Type B pancreatic cell (in vitro differentiated cells): ENCODE data around the gene PGM2L1. TPM values are rescaled to one million over a fixed set of nuclear protein-coding genes. Genes with fewer than 3 reads are reported as not detected.
"Not testable (repeated sequence)": the region's sequence is repeated elsewhere in the genome, so short reads cannot be mapped to it uniquely, and the experiment has no call there.

Source experiments
- DNase-seq: peaks from one replicate; pipeline ENCODE4 v3.0.0; 2021; ENCODE audit warnings: mixed read lengths; ENCODE audit not compliant: unreplicated experiment; ENCODE audit errors: extremely low spot score
- H3K27ac Mint-ChIP-seq: 2 replicates; pipeline ENCODE4 v1.8.0; 2021; ENCODE audit warnings: mild to moderate bottlenecking, mixed read lengths
- H3K27me3 Mint-ChIP-seq: 2 replicates; pipeline ENCODE4 v1.8.0; 2021; ENCODE audit warnings: mixed read lengths
- H3K36me3 Mint-ChIP-seq: 2 replicates; pipeline ENCODE4 v1.8.0; 2021; ENCODE audit warnings: mixed read lengths
- H3K4me1 Mint-ChIP-seq: one replicate; pipeline ENCODE4 v1.8.0; 2021; ENCODE audit warnings: mixed read lengths; ENCODE audit not compliant: unreplicated experiment
- H3K4me3 Mint-ChIP-seq: 2 replicates; pipeline ENCODE4 v1.8.0; 2021; ENCODE audit warnings: mild to moderate bottlenecking, mixed read lengths
- H3K9me3 Mint-ChIP-seq: 2 replicates; pipeline ENCODE4 v1.8.0; 2021; ENCODE audit warnings: mixed read lengths
- total RNA-seq: library from RNA; stranded (reverse); gene quantifications from 2 replicates; pipeline ENCODE4 v1.2.1, GENCODE V29; 2021; ENCODE audit warnings: low replicate concordance
- TF ChIP-seq, protein P1 (sequence below): fragments of 200-600 bp; sonication (generic); conservative IDR thresholded peaks from 2 replicates; pipeline ENCODE4 v1.5.0; 2021; ENCODE audit warnings: antibody characterized with exemption, mild to moderate bottlenecking

The PGM2L1 gene
- total RNA-seq, 1 donor from 2014 or later: 10.3 TPM

DNA sequence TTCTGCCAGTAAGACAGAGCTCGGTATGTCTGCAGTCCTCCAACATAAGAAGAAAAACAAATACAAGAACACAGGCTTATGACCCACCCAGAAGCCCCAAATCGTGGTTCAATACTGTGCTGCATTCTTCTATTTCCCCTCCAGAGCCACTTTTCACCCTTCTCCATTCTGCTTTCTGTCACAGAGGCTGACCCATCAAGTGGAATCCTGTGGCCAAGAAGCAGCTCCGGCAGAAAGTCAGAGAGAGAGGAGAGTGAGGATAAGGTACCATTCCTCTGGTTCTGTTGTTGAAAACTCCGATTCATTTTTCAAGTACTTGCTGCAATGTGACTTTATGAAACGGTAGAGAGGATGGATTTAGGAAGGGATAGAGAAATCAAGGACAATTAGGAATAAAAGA lies 30.4 kb downstream of the PGM2L1 start:
- Mint-ChIP-seq H3K4me3 (no peak overlapping the region), H3K4me1 (peaks cover 5% of the 10 kb centered on the region), H3K9me3 (no peaks in the 10 kb centered on the region), H3K36me3 (peaks cover 9% of the 10 kb centered on the region), H3K27ac (no peak overlapping the region), H3K27me3 (no peaks in the 10 kb centered on the region)
- TF ChIP-seq, protein P1, sequence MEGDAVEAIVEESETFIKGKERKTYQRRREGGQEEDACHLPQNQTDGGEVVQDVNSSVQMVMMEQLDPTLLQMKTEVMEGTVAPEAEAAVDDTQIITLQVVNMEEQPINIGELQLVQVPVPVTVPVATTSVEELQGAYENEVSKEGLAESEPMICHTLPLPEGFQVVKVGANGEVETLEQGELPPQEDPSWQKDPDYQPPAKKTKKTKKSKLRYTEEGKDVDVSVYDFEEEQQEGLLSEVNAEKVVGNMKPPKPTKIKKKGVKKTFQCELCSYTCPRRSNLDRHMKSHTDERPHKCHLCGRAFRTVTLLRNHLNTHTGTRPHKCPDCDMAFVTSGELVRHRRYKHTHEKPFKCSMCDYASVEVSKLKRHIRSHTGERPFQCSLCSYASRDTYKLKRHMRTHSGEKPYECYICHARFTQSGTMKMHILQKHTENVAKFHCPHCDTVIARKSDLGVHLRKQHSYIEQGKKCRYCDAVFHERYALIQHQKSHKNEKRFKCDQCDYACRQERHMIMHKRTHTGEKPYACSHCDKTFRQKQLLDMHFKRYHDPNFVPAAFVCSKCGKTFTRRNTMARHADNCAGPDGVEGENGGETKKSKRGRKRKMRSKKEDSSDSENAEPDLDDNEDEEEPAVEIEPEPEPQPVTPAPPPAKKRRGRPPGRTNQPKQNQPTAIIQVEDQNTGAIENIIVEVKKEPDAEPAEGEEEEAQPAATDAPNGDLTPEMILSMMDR: no peak
- DNase-seq: no peak

DNA sequence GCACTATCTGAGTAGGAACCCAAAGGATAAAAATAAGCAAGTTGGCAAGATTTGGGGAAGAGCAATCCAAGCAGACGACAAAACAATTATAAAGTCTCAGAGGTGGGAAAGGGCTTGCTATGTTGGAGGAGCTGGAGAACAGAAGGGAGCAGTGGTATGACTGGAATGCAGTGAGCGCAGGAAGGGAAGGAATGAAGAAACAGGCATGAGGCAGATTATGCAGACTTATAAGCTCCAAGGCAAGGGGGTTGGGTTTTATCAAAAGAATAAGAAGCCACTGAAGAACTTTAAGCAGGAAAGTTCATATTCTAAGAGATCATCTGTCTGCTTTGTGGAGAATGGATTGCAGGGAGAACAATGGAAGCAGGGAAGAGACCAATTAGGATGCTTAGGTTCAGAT lies 31.7 kb downstream of the PGM2L1 start:
- no peak for DNase-seq

DNA sequence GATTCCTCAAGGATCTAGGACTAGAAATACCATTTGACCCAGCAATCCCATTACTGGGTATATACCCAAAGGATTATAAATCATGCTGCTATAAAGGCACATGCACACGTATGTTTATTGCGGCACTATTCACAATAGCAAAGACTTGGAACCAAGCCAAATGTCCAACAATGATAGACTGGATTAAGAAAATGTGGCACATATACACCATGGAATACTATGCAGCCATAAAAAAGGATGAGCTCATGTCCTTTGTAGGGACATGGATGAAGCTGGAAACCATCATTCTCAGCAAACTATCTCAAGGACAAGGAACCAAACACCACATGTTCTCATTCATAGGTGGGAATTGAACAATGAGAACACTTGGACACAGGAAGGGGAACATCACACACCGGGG lies 32.4 kb downstream of the PGM2L1 start:
- H3K27ac Mint-ChIP-seq, H3K27me3 Mint-ChIP-seq, H3K4me3 Mint-ChIP-seq, H3K9me3 Mint-ChIP-seq, DNase-seq, H3K4me1 Mint-ChIP-seq: not testable (repeated sequence)
- H3K36me3 Mint-ChIP-seq: peaks cover 20% of the 10 kb centered on the region

More for the DNA sequence above, 31.7 kb downstream of the PGM2L1 start:
- TF ChIP-seq, protein P1: no peak
- Mint-ChIP-seq H3K4me1 (peaks cover under 1% of the 10 kb centered on the region), H3K9me3 (no peaks in the 10 kb centered on the region), H3K36me3 (peaks cover 17% of the 10 kb centered on the region), H3K27me3 (no peaks in the 10 kb centered on the region), H3K27ac (no peak overlapping the region), H3K4me3 (no peak overlapping the region)

DNA sequence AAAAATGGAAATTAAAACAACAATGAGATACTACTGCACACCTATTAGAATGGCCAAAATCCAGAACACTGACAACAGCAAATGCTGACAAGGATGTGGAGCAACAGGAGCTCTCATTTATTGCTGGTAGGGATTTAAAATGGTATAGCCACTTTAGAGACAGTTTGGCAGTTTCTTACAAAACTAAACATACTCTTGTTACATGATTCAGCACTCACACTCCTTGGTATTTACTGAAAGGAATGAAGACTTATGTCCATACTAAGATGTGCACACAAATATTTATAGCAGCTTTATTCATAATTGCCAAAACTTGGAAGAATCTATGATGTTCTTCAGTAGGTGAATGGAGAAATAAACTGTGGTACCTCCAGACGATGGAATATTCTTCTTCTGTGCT lies 40.8 kb downstream of the PGM2L1 start:
- Mint-ChIP-seq H3K4me3 (no peak overlapping the region), H3K4me1 (no peaks in the 10 kb centered on the region), H3K36me3 (peaks cover 38% of the 10 kb centered on the region), H3K27me3 (no peaks in the 10 kb centered on the region), H3K9me3 (peaks cover 6% of the 10 kb centered on the region), H3K27ac (no peak overlapping the region)
- TF ChIP-seq, protein P1: no peak
- DNase-seq: no peak

DNA sequence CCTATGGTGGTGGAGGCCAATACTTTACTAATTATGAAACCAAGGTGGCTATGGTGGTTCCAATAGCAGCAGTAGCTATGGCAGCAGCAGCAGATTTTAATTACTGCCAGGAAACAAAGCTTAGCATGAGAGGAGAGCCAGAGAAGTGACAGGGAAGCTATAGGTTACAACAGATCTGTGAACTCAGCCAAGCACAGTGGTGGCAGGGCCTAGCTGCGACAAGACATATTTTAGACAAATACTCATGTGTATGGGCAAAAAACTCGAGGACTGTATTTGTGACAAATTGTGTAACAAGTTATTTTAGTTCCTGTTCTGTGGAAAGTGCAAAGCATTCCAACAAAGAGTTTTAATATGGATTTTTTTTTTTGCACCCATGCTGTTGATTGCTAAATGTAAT lies 42.6 kb downstream of the PGM2L1 start:
- H3K9me3 Mint-ChIP-seq: peaks cover 6% of the 10 kb centered on the region
- H3K27me3 Mint-ChIP-seq: no peaks in the 10 kb centered on the region
- peaks cover 30% of the 10 kb centered on the region for H3K36me3 Mint-ChIP-seq
- no peak overlapping the region for H3K27ac Mint-ChIP-seq
- H3K4me1 Mint-ChIP-seq: no peaks in the 10 kb centered on the region
- DNase-seq: no peak
- TF ChIP-seq, protein P1: no peak
- no peak overlapping the region for H3K4me3 Mint-ChIP-seq

DNA sequence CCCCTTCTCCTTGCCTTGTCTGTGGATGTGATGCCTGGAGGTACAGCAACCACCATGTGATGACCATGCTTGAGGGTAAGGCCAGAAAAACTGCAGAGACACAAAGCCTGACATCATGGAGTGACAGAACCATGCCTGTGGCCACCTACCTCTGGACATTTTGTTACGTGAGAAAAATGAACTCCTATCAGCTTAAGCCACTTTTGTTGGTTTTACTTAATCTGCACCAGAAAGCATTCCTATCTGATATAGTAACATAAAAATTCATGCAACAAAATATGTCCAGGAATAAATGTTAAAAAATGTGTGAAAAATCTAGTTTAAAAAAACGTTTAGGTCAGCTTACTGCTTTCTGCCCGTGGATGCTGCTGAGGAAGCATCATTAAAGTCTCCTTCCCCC lies 44.2 kb downstream of the PGM2L1 start:
- Mint-ChIP-seq H3K27ac (no peak overlapping the region), H3K36me3 (peaks cover 22% of the 10 kb centered on the region)

More for the DNA sequence above, 44.2 kb downstream of the PGM2L1 start:
- no peak overlapping the region for H3K4me3 Mint-ChIP-seq
- peaks cover 6% of the 10 kb centered on the region for H3K9me3 Mint-ChIP-seq
- no peaks in the 10 kb centered on the region for H3K4me1 Mint-ChIP-seq
- TF ChIP-seq, protein P1: no peak
- DNase-seq: no peak
- H3K27me3 Mint-ChIP-seq: no peaks in the 10 kb centered on the region
